Ascending aorta (tissue), 2 donors: ENCODE measurements around the gene RICTOR. TPM values are rescaled to one million over a fixed set of nuclear protein-coding genes. Genes with fewer than 3 reads are reported as not detected.

Experiments
- DNase-seq, 2 donors: peaks; one replicate each; pipeline ENCODE4 v3.0.0-alpha.2; 2019; ENCODE audit warnings: low spot score in 2 of 2
- H3K27ac ChIP-seq, 2 donors: fragments of 200-600 bp; sonication (generic); one replicate each; pipeline ENCODE4 v1.5.1; 2016 to 2017; ENCODE audit warnings: mild to moderate bottlenecking in 1 of 2
- H3K27me3 ChIP-seq: fragments of 200-600 bp; sonication (generic); one replicate; pipeline ENCODE4 v1.5.1; 2017
- H3K36me3 ChIP-seq, 2 donors: fragments of 200-600 bp; sonication (generic); one replicate each; pipeline ENCODE4 v1.5.1; 2016
- H3K4me1 ChIP-seq, 2 donors: fragments of 200-600 bp; sonication (generic); one replicate each; pipeline ENCODE4 v1.5.1; 2016 to 2017; ENCODE audit warnings: mild to moderate bottlenecking in 1 of 2
- H3K4me3 ChIP-seq, 2 donors: fragments of 200-600 bp; sonication (generic); one replicate each; pipeline ENCODE4 v1.5.1; 2016 to 2017; ENCODE audit warnings: mild to moderate bottlenecking in 1 of 2
- H3K9me3 ChIP-seq, 2 donors: fragments of 200-600 bp; sonication (generic); one replicate each; pipeline ENCODE4 v1.5.1; 2016
- CTCF ChIP-seq, 3 experiments: fragments of 200-600 bp in 2 of 3; fragments of 450-650 bp in 1 of 3; sonication (generic) in 2 of 3; IDR thresholded peaks; one replicate each; pipeline ENCODE4 v1.5.1; 2016 to 2019; ENCODE audit warnings: antibody characterized with exemption in 3 of 3, mild to moderate bottlenecking in 1 of 3, moderate library complexity in 1 of 3
- intact Hi-C: fragments of 100-400 bp; cut with DNase I; formaldehyde crosslinking; loops from one replicate; pipeline ENCODE4 v1.15.1; 2023
- total RNA-seq: library from RNA; depleted of rRNA; stranded (reverse); fragments of >200 nt; gene quantifications from one replicate; pipeline ENCODE4 v1.1.0, GENCODE V29; 2016

RICTOR gene
- total RNA-seq, 1 donor from 2014 or later: 12.1 TPM

GRCh38 chr5:39114155-39114554 lies 40.0 kb upstream of the RICTOR start:
- Histone ChIP-seq H3K27me3 (no peaks in the 10 kb centered on the region), H3K4me3 (no peak overlapping the region), H3K4me1 (no peaks in the 10 kb centered on the region), H3K27ac (no peak overlapping the region), H3K9me3 (no peaks in the 10 kb centered on the region), H3K36me3 (no peaks in the 10 kb centered on the region)
- intact Hi-C loops: no loop called here
- no peak for DNase-seq
- TF ChIP-seq CTCF (IDR thresholded peaks at IDR 0.05): no peak

GRCh38 chr5:39113354-39113953 lies 39.3 kb upstream of the RICTOR start:
- H3K4me3 ChIP-seq: no peak overlapping the region
- H3K27me3 ChIP-seq: no peaks in the 10 kb centered on the region
- no peaks in the 10 kb centered on the region for H3K36me3 ChIP-seq
- no peak for DNase-seq
- intact Hi-C loops: no loop called here
- H3K9me3 ChIP-seq: no peaks in the 10 kb centered on the region
- no peak for TF ChIP-seq CTCF (IDR thresholded peaks at IDR 0.05)
- no peak overlapping the region for H3K27ac ChIP-seq
- no peaks in the 10 kb centered on the region for H3K4me1 ChIP-seq

- H3K36me3 ChIP-seq: no peaks in the 10 kb centered on the region
- intact Hi-C loops: no loop called here
- H3K4me1 ChIP-seq: no peaks in the 10 kb centered on the region
- no peak for DNase-seq
- H3K27ac ChIP-seq: no peak overlapping the region
- no peaks in the 10 kb centered on the region for H3K27me3 ChIP-seq
- H3K9me3 ChIP-seq: no peaks in the 10 kb centered on the region
- TF ChIP-seq CTCF (IDR thresholded peaks at IDR 0.05): no peak
- H3K4me3 ChIP-seq: no peak overlapping the region
Measured at GRCh38 chr5:39109606-39110005, 35.4 kb upstream of the RICTOR start.

GRCh38 chr5:39108987-39109386 lies 34.8 kb upstream of the RICTOR start:
- Histone ChIP-seq H3K27ac (no peak overlapping the region), H3K27me3 (no peaks in the 10 kb centered on the region), H3K4me3 (no peak overlapping the region), H3K9me3 (no peaks in the 10 kb centered on the region), H3K4me1 (no peaks in the 10 kb centered on the region), H3K36me3 (no peaks in the 10 kb centered on the region)
- intact Hi-C loops: no loop called here
- no peak for TF ChIP-seq CTCF (IDR thresholded peaks at IDR 0.05)
- DNase-seq: no peak

GRCh38 chr5:39107350-39107749 lies 33.2 kb upstream of the RICTOR start:
- Histone ChIP-seq H3K36me3 (no peaks in the 10 kb centered on the region), H3K27me3 (no peaks in the 10 kb centered on the region), H3K4me3 (no peak overlapping the region), H3K27ac (no peak overlapping the region), H3K4me1 (no peaks in the 10 kb centered on the region), H3K9me3 (no peaks in the 10 kb centered on the region)
- intact Hi-C loops: no loop called here
- DNase-seq: no peak
- no peak for TF ChIP-seq CTCF (IDR thresholded peaks at IDR 0.05)

GRCh38 chr5:39106322-39106721 lies 32.1 kb upstream of the RICTOR start:
- no peak overlapping the region for H3K27ac ChIP-seq
- intact Hi-C loops: no loop called here
- no peaks in the 10 kb centered on the region for H3K27me3 ChIP-seq
- no peak for DNase-seq
- peak in 1 of 3 experiments; percentile 15 for TF ChIP-seq CTCF (IDR thresholded peaks at IDR 0.05)
- H3K36me3 ChIP-seq: no peaks in the 10 kb centered on the region
- H3K4me1 ChIP-seq: no peaks in the 10 kb centered on the region
- H3K9me3 ChIP-seq: no peaks in the 10 kb centered on the region
- H3K4me3 ChIP-seq: no peak overlapping the region
